HepG2 (cell line): Measurements from ENCODE around the gene TCF7L2. TPM values are rescaled to one million over a fixed set of nuclear protein-coding genes. Genes with fewer than 3 reads are reported as not detected.

Source experiments
- ATAC-seq: fragments of 200-7000 bp; cut with Tn5 transposase; 3 replicates; pipeline ENCODE4 v1.9.1; 2020; ENCODE audit warnings: mild to moderate bottlenecking, moderate library complexity
- BruUV-seq: library from RNA; stranded (reverse); fragments of 400-500 nt; replicated peaks from 2 replicates; lab custom pipeline; 2021; lab: Mats Ljungman, UMichigan
- CTCF ChIA-PET: fragments of 300-600 bp; formaldehyde crosslinking; extraction: SDS; loops from one replicate; lab custom pipeline; 2021; ENCODE audit warnings: low total read pairs, inconsistent platforms, low intra/inter-chr PET ratio; lab: Yijun Ruan, JAX
- POLR2A ChIA-PET: fragments of 350-600 bp; sonication (Branson Sonifier 250); formaldehyde crosslinking; loops from one replicate; lab custom pipeline; 2020; ENCODE audit warnings: antibody characterized with exemption, inconsistent platforms; lab: Yijun Ruan, JAX
- DNase-seq: peaks from one replicate; pipeline ENCODE4 v3.0.0-alpha.2; 2015; ENCODE audit warnings: low spot score
- FAIRE-seq: peaks from 3 replicates; lab custom pipeline; 2011; peaks lifted over from hg19 to GRCh38; lab: Jason Lieb, UNC
- H2AFZ ChIP-seq: one replicate; pipeline ENCODE4 v1.6.1; 2011; ENCODE audit warnings: low read length, inconsistent platforms
- H3K27ac ChIP-seq: fragments of 300-600 bp; 3 replicates; pipeline ENCODE4 v1.8.0; 2011; ENCODE audit warnings: mixed run types, mild to moderate bottlenecking, mixed read lengths, low read length, inconsistent platforms; ENCODE audit not compliant: insufficient read depth; ENCODE audit errors: extremely low read length
- H3K27me3 ChIP-seq, 2 experiments: fragments of 200-600 bp in 1 of 2; 2 replicates in 1 of 2; 3 replicates in 1 of 2; pipeline versions ENCODE4 v1.6.0 to v1.8.0; 2011; ENCODE audit warnings: low read length in 2 of 2, mild to moderate bottlenecking in 2 of 2, moderate library complexity in 2 of 2, inconsistent platforms in 1 of 2; ENCODE audit not compliant: insufficient read depth in 2 of 2, control insufficient read depth in 1 of 2
- H3K36me3 ChIP-seq, 2 experiments: fragments of 200-600 bp in 1 of 2; replicated peaks in 1 of 2; 2 replicates in 1 of 2; 3 replicates in 1 of 2; pipeline versions ENCODE4 v1.5.1 to v1.8.0; 2011; ENCODE audit warnings: low read length in 2 of 2, inconsistent platforms in 1 of 2; ENCODE audit not compliant: insufficient read depth in 2 of 2, control insufficient read depth in 1 of 2
- H3K4me1 ChIP-seq: 2 replicates; pipeline ENCODE4 v1.5.1; 2012; ENCODE audit warnings: low read length, inconsistent platforms; ENCODE audit not compliant: insufficient read depth
- H3K4me2 ChIP-seq: 2 replicates; pipeline ENCODE4 v1.6.0; 2011; ENCODE audit warnings: low read depth, low read length, inconsistent platforms
- H3K4me3 ChIP-seq, 3 experiments: fragments of 200-600 bp in 1 of 3; sonication (generic), shearing (Covaris generic) in 1 of 3; replicated peaks in 1 of 3; 2 replicates each; pipeline ENCODE4 v1.5.1; 2011 to 2016; ENCODE audit warnings: low read length in 3 of 3, inconsistent platforms in 2 of 3, low read depth in 2 of 3, mild to moderate bottlenecking in 2 of 3, control low read depth in 1 of 3, mixed read lengths in 1 of 3; ENCODE audit not compliant: insufficient read depth in 1 of 3
- H3K79me2 ChIP-seq: one replicate; pipeline ENCODE4 v1.6.1; 2011; ENCODE audit warnings: low read length, inconsistent platforms; ENCODE audit not compliant: insufficient read depth
- H3K9ac ChIP-seq: 2 replicates; pipeline ENCODE4 v1.6.0; 2011; ENCODE audit warnings: mild to moderate bottlenecking, low read depth, low read length, inconsistent platforms; ENCODE audit not compliant: insufficient read depth
- H3K9me3 ChIP-seq: 2 replicates; pipeline ENCODE4 v1.5.1; 2012; ENCODE audit warnings: mild to moderate bottlenecking, low read length
- H4K20me1 ChIP-seq: 2 replicates; pipeline ENCODE4 v1.6.0; 2011; ENCODE audit warnings: inconsistent platforms, mild to moderate bottlenecking, low read length, moderate library complexity; ENCODE audit not compliant: insufficient read depth
- FOXK1 ChIP-seq: sonication (generic); formaldehyde crosslinking; IDR thresholded peaks from 2 replicates; pipeline ENCODE4 v1.4.0; 2020; ENCODE audit warnings: low read depth, missing genetic modification reagents, borderline replicate concordance
- NR2F6 ChIP-seq, 2 experiments: IDR thresholded peaks; 2 replicates each; pipeline ENCODE4 v1.6.1; 2016; ENCODE audit warnings: antibody characterized with exemption in 1 of 2, mild to moderate bottlenecking in 1 of 2
- SMARCC2 ChIP-seq: fragments of 450-650 bp; IDR thresholded peaks from 2 replicates; pipeline ENCODE4 v1.6.1; 2017; ENCODE audit warnings: antibody characterized with exemption, mild to moderate bottlenecking
- ZMYM3 ChIP-seq: sonication (generic); formaldehyde crosslinking; IDR thresholded peaks from 2 replicates; pipeline ENCODE4 v1.5.1; 2020; ENCODE audit warnings: mild to moderate bottlenecking, missing genetic modification reagents
- ZMYM4 ChIP-seq: sonication (generic); formaldehyde crosslinking; IDR thresholded peaks from 2 replicates; pipeline ENCODE4 v1.8.1; 2023; ENCODE audit warnings: mild to moderate bottlenecking, missing genetic modification reagents
- ZNF121 ChIP-seq: sonication (generic); formaldehyde crosslinking; IDR thresholded peaks from 2 replicates; pipeline ENCODE4 v1.5.0; 2020; ENCODE audit warnings: mild to moderate bottlenecking, missing genetic modification reagents
- WGBS: methylation state at CpG from one replicate; pipeline ENCODE4 v1.1.6; 2017; ENCODE audit warnings: low lambda C conversion rate; 5-methylcytosine and 5-hydroxymethylcytosine counted together
- in situ Hi-C: cut with HindIII; loops from 2 replicates; pipeline ENCODE4 v1.10.0; 2017; ENCODE audit warnings: low pct_unique_long_range_greater_than_20kb; ENCODE audit not compliant: extremely low pct_ligation_motif_present
- intact Hi-C: fragments of 100-400 bp; cut with micrococcal nuclease; formaldehyde crosslinking; loops from one replicate; pipeline ENCODE4 v1.10.0; 2022; ENCODE audit not compliant: unreplicated experiment
- polyA plus RNA-seq, 8 experiments: library from polyadenylated mRNA; depleted of rRNA in 3 of 8; stranded (reverse) in 7 of 8; unstranded in 1 of 8; fragments of >200 nt; fragmentation: Illumina TruSeq in 4 of 8; extraction: Trizol in 4 of 8; gene quantifications; 2 replicates each; pipeline versions ENCODE4 v1.2.1 to v1.2.3, GENCODE V29; 2011 to 2016; ENCODE audit warnings: low read depth in 4 of 8, missing spikeins in 1 of 8, mixed read lengths in 1 of 8; ENCODE audit not compliant: insufficient read depth in 1 of 8
- total RNA-seq, 5 experiments: library from RNA; depleted of rRNA; stranded (reverse); fragments of >200 nt; fragmentation: Illumina TruSeq; extraction: Trizol; gene quantifications; 2 replicates each; pipeline ENCODE4 v1.2.3, GENCODE V29; 2016; ENCODE audit warnings: low read depth in 1 of 5

TCF7L2 gene
- total and polyA plus RNA-seq, 2 of the 13 experiments (the other 11 are each of a cell fraction or from before 2014, with no cell fraction given): 3.9 to 13.7 TPM

DNA sequence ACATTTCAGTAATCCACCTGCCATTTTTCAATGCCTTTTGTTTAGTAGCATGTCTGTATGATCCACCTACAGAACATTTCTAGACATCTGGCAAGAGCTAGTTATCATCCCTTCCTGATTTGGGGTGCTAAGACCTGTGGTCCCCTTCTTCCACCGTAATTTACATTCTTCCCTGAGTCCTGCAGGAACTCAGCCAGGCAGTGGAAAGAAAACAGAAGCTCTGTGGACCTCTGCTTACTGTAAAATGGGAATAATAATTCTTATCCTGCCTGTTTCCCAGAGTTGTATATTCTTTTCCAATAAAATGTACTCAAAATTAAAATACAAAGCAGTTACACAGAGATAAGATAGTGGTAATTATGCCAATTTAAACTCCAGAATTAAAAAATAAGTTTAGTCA, 126.9 kb downstream of the TCF7L2 start:
- Histone ChIP-seq H4K20me1 (peaks cover 56% of the 10 kb centered on the region), H3K27ac (no peak overlapping the region), H3K27me3 (no peaks in the 10 kb centered on the region), H3K4me1 (peaks cover 26% of the 10 kb centered on the region), H3K79me2 (peaks cover 39% of the 10 kb centered on the region), H3K4me3 (no peak overlapping the region), H2AFZ (no peak overlapping the region), H3K9me3 (no peaks in the 10 kb centered on the region), H3K4me2 (no peak overlapping the region), H3K9ac (no peak overlapping the region), H3K36me3 (peaks cover 6 to 15% of the 10 kb centered on the region in 2 experiments; a peak in 4 of 5 replicates)
- DNase-seq (no peak), ATAC-seq (no peak), FAIRE-seq (no peak)
- no TSS peak for BruUV-seq
- POLR2A ChIA-PET: no interaction called here
- WGBS: 93% methylated on average over 1 of the region's 1 CpG
- CTCF ChIA-PET: no interaction called here
- intact Hi-C loops (loop anchor here (10.0 kb wide), 1 partner anchor 512 kb away; no protein-coding TSS in a partner anchor), in situ Hi-C loops (no loop called here)
- no peak for TF ChIP-seq ZMYM4 (CRISPR knock-in tag)

DNA sequence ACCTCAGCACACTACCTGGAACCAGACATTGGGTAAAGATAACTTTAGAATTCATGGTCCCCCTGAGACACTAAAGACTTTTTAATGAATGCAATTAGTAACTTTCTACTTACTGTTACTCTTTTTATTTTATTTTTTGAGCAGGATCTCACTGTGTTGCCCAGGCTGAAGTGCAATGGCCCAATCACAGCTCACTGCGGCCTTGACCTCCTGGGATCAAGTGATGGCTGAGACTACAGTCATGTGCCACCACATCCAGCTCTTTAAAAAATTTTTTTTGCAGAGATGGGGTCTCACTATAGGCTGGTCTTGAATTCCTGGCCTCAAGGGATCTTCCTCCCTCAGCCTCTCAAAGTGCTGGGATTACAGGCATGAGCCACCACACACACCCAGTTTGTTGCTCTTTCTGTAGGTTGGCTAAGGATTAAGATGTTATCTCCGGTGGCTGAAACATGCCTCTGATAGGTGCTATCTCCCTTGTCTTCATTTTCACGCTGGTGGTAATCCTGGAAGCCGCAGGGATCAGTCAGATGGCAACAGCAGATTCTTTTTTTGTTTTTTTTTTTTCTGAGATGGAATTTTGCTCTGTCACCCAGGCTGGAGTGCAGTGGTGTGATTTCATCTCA, 128.3 kb downstream of the TCF7L2 start:
- TF ChIP-seq ZMYM3 (CRISPR knock-in tag): no peak
- 0 out of 2 replicates have a peak, but pooled peaks have one; percentile 8 for TF ChIP-seq NR2F6 (IDR thresholded peaks at IDR 0.05)
- TF ChIP-seq NR2F6 (CRISPR knock-in tag; IDR thresholded peaks at IDR 0.05): no peak
- peak; percentile 55 for TF ChIP-seq ZNF121 (CRISPR knock-in tag)
- TF ChIP-seq SMARCC2: no peak
- TF ChIP-seq FOXK1 (CRISPR knock-in tag): no peak
- Histone ChIP-seq H3K27ac (no peak overlapping the region), H3K36me3 (peaks cover 9 to 15% of the 10 kb centered on the region in 2 experiments; a peak in 4 of 5 replicates), H3K9ac (no peak overlapping the region), H3K4me2 (no peak overlapping the region), H2AFZ (no peak overlapping the region), H3K9me3 (no peaks in the 10 kb centered on the region), H3K4me1 (peaks cover 16% of the 10 kb centered on the region), H4K20me1 (peaks cover 53% of the 10 kb centered on the region), H3K79me2 (peaks cover 43% of the 10 kb centered on the region), H3K27me3 (no peaks in the 10 kb centered on the region), H3K4me3 (no peak overlapping the region)
- 96% methylated on average over 4 of the region's 4 CpGs for WGBS
- ChIA-PET CTCF (no interaction called here), POLR2A (no interaction called here)
- FAIRE-seq: no peak
- in situ Hi-C loops: no loop called here
- no TSS peak for BruUV-seq
- no peak for ATAC-seq
- intact Hi-C loops: loop anchor here (10.0 kb wide), 1 partner anchor 514 kb away; no protein-coding TSS in a partner anchor
- DNase-seq: no peak
